GM23248 (cell line): ENCODE data around the gene CTDNEP1. TPM values are rescaled to one million over a fixed set of nuclear protein-coding genes. Genes with fewer than 3 reads are reported as not detected.
A peak's percentile ranks its signal among the peaks of the same experiment; 100 is the strongest.

ENCODE experiments used
- DNase-seq: peaks from one replicate; pipeline ENCODE4 v3.0.0-alpha.2; 2015
- H2AFZ ChIP-seq: fragments of 200-600 bp; sonication (generic); 2 replicates; pipeline ENCODE4 v1.6.1; 2016; ENCODE audit warnings: antibody characterized with exemption
- H3F3A ChIP-seq: fragments of 200-600 bp; sonication (generic); 2 replicates; pipeline ENCODE4 v1.6.1; 2016; ENCODE audit warnings: mild to moderate bottlenecking, antibody characterized with exemption, mixed run types; ENCODE audit not compliant: insufficient read depth
- H3K27ac ChIP-seq: fragments of 200-600 bp; sonication (generic); 2 replicates; pipeline ENCODE4 v1.5.1; 2016; ENCODE audit warnings: mild to moderate bottlenecking
- H3K27me3 ChIP-seq: fragments of 200-600 bp; sonication (generic); replicated peaks from 2 replicates; pipeline ENCODE4 v1.6.1; 2016; ENCODE audit warnings: mild to moderate bottlenecking; ENCODE audit not compliant: insufficient read depth
- H3K36me3 ChIP-seq: fragments of 200-600 bp; sonication (generic); 2 replicates; pipeline ENCODE4 v1.6.1; 2016; ENCODE audit warnings: low read depth, mild to moderate bottlenecking
- H3K4me1 ChIP-seq: fragments of 200-600 bp; sonication (generic); 2 replicates; pipeline ENCODE4 v1.6.1; 2016; ENCODE audit warnings: mild to moderate bottlenecking; ENCODE audit not compliant: insufficient read depth
- H3K4me2 ChIP-seq: fragments of 200-600 bp; sonication (generic); one replicate; pipeline ENCODE4 v1.6.1; 2016; ENCODE audit warnings: mild to moderate bottlenecking; ENCODE audit not compliant: unreplicated experiment
- H3K4me3 ChIP-seq: fragments of 200-600 bp; sonication (generic); 2 replicates; pipeline ENCODE4 v1.5.1; 2016; ENCODE audit warnings: mild to moderate bottlenecking
- H3K79me2 ChIP-seq: fragments of 200-600 bp; sonication (generic); 2 replicates; pipeline ENCODE4 v1.6.1; 2016; ENCODE audit warnings: mild to moderate bottlenecking; ENCODE audit not compliant: insufficient read depth
- H3K9ac ChIP-seq: fragments of 200-600 bp; sonication (generic); 2 replicates; pipeline ENCODE4 v1.6.1; 2016; ENCODE audit warnings: mild to moderate bottlenecking
- H3K9me2 ChIP-seq: fragments of 200-600 bp; sonication (generic); 2 replicates; pipeline ENCODE4 v1.6.1; 2016; ENCODE audit warnings: mixed run types, mild to moderate bottlenecking, moderate library complexity; ENCODE audit not compliant: insufficient read depth
- H3K9me3 ChIP-seq: fragments of 200-600 bp; sonication (generic); one replicate; pipeline ENCODE4 v1.6.1; 2017; ENCODE audit warnings: low read depth
- H4K20me1 ChIP-seq: fragments of 200-600 bp; sonication (generic); 2 replicates; pipeline ENCODE4 v1.6.0; 2016; ENCODE audit not compliant: insufficient read depth
- EZH2 ChIP-seq: fragments of 200-600 bp; sonication (generic); IDR thresholded peaks from 2 replicates; pipeline ENCODE4 v1.6.1; 2018; ENCODE audit warnings: antibody characterized with exemption, mild to moderate bottlenecking; ENCODE audit not compliant: insufficient read depth, poor library complexity, severe bottlenecking
- EZH2phosphoT487 ChIP-seq: fragments of 200-600 bp; sonication (generic); IDR thresholded peaks from 2 replicates; pipeline ENCODE4 v1.6.1; 2018; ENCODE audit warnings: antibody characterized with exemption, moderate library complexity, mild to moderate bottlenecking, low read depth; ENCODE audit not compliant: insufficient read depth
- WGBS, 2 experiments: methylation state at CpG; one replicate each; pipeline ENCODE4 v1.1.6; 2015 to 2017; ENCODE audit warnings: low lambda C conversion rate in 2 of 2, low coverage in 1 of 2; ENCODE audit errors: missing lambda C conversion rate in 2 of 2; 5-methylcytosine and 5-hydroxymethylcytosine counted together
- in situ Hi-C: fragments of 300-500 bp; cut with MboI; formaldehyde crosslinking; loops from 2 replicates; pipeline ENCODE4 v1.15.0; 2020
- microRNA counts: library from miRNA; unstranded; fragments of <30 nt; microRNA quantifications from one replicate; lab custom pipeline; 2016
- microRNA-seq: library from miRNA; unstranded; fragments of <30 nt; microRNA quantifications from one replicate; pipeline ENCODE4, GENCODE V29; 2016; ENCODE audit warnings: borderline number of aligned reads
- polyA plus RNA-seq: library from polyadenylated mRNA; unstranded; fragments of >200 nt; fragmentation: Nextera tagmentation; extraction: Ambion mirVana; gene quantifications from 2 replicates; pipeline ENCODE4 v1.2.1, GENCODE V29; 2016
- small RNA-seq: library from RNA; depleted of rRNA; stranded (forward); fragments of <200 nt; gene quantifications from one replicate; pipeline ENCODE3, GENCODE V24; 2014; ENCODE audit warnings: low read depth, low replicate concordance
- total RNA-seq: library from RNA; depleted of rRNA; stranded (reverse); fragments of >200 nt; shearing (Covaris generic); gene quantifications from 2 replicates; pipeline ENCODE4 v1.2.3, GENCODE V29; 2014; rRNA removed

Gene CTDNEP1
- total and polyA plus RNA-seq, 2 experiments from 2014 or later, result 30.0 to 38.9 TPM

DNA sequence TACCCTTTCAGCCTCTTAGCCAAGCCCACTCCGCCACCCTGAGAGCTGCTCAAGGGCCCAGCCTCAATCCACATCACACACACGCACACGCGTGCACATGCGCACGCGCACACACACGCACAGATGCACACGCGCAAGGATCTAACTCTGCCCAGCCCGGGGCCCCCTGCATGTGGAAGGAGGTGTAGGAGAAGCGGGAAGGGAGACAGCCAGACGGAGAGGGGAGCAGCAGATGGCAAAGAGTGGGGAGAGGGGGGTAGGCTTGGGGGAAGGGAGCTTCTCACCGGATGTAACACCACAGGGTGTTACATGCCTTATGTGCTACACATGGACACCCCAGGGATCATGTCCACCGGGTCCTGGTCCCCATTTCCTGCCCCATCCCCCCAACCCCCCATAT, 47.2 kb downstream of the CTDNEP1 start:
- peak overlapping the region; percentile 74 for H3K9ac ChIP-seq
- H2AFZ ChIP-seq, result no peak overlapping the region; the same call in 1 of the 2 replicates
- peaks cover 18% of the 10 kb centered on the region for H3K36me3 ChIP-seq

DNA sequence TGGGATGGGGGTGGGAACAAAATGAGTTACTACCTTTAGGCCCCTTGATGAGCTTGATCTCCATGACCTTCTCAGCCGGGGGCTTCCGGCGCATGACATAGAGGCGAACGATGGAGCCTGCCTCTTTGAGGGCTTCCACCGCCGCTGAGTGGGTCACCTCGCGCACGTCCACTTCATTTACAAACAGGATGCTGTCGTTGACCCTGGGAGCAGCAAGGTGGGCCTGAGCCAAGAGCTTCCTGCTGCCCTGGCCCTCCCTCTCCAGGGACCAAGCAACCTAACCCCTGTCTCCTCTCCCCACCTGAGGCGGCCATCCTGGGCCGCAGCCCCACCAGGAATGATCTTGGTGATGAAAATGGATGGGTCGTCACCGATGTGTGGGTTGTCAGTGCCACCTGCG, 48.1 kb downstream of the CTDNEP1 start:
- in situ Hi-C loops, result no loop called here
- H3K79me2 ChIP-seq, result peaks cover 39% of the 10 kb centered on the region

More for the DNA sequence above, 47.2 kb downstream of the CTDNEP1 start:
- Histone ChIP-seq H3K9me2 (no peaks in the 10 kb centered on the region), H3K9me3 (no peaks in the 10 kb centered on the region), H3K27ac (no peak overlapping the region), H3K4me2 (no peak overlapping the region), H3K79me2 (peaks cover 48% of the 10 kb centered on the region), H3F3A (peaks cover 3% of the 10 kb centered on the region; the same call in 1 of the 2 replicates), H3K27me3 (no peaks in the 10 kb centered on the region), H3K4me3 (peak overlapping the region; percentile 70; the same call in 1 of the 2 replicates), H4K20me1 (no peaks in the 10 kb centered on the region; the same call in 1 of the 2 replicates), H3K4me1 (peaks cover 15% of the 10 kb centered on the region)
- in situ Hi-C loops, result no loop called here
- 58 to 59% methylated on average over 14 to 15 of the region's 15 CpGs for WGBS, 2 experiments
- no peak for DNase-seq
- TF ChIP-seq EZH2 (no peak), EZH2phosphoT487 (no peak)

DNA sequence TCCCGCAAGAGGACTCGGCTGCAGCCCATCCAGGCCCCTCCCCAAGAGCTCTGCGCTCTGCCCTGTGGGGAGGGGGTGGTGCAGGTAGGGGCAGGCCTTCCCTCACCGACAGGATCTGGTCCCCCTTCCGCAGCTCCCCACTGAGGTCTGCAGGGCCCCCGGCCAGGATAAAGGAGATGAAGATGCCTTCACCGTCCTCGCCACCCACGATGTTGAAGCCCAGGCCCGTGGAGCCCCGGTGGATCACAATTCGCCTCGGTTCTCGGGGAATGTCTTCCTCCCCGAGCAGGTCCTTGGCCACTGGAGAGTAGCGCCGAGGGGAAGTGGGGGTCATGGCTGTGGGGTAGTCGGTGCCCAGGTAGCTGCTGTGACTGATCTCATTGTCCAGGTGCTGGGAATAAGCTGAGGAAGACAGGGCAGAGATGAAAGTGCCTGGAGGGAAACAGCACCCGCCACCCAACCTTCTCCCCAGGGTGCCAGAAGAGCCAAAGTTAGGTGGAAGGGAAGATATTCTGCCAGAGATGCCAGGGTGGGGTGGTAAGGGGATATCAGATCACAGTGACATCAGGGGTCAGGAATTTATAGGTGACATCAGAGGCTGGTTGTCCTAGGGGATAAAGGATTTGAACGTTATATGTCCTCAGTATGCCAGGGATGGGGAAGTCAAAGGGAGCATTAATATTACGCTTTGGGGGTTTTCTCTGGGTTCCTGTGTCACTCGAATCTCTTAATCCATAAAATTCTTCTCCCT, 54.7 kb downstream of the CTDNEP1 start:
- Histone ChIP-seq H2AFZ (no peak overlapping the region), H3K27ac (no peak overlapping the region), H3K4me1 (no peaks in the 10 kb centered on the region), H3K9me2 (no peaks in the 10 kb centered on the region), H4K20me1 (no peaks in the 10 kb centered on the region), H3F3A (no peaks in the 10 kb centered on the region), H3K9ac (no peak overlapping the region), H3K4me3 (no peak overlapping the region), H3K27me3 (no peaks in the 10 kb centered on the region), H3K4me2 (no peak overlapping the region), H3K79me2 (no peaks in the 10 kb centered on the region), H3K9me3 (no peaks in the 10 kb centered on the region), H3K36me3 (peaks cover 15% of the 10 kb centered on the region)
- WGBS, 2 experiments, result 91% methylated on average over 22 of the region's 22 CpGs
- no peak for DNase-seq
- in situ Hi-C loops, result no loop called here
- TF ChIP-seq EZH2phosphoT487 (no peak), EZH2 (no peak)

More for the DNA sequence above, 48.1 kb downstream of the CTDNEP1 start:
- no peak for DNase-seq
- no peaks in the 10 kb centered on the region for H4K20me1 ChIP-seq
- no peak overlapping the region for H3K27ac ChIP-seq
- H3K4me3 ChIP-seq, result no peak overlapping the region
- peaks cover 3% of the 10 kb centered on the region; the same call in 1 of the 2 replicates for H3F3A ChIP-seq
- H3K9me2 ChIP-seq, result no peaks in the 10 kb centered on the region
- H3K9me3 ChIP-seq, result no peaks in the 10 kb centered on the region
- WGBS, 2 experiments, result 91 to 95% methylated on average over 13 to 16 of the region's 16 CpGs
- no peak overlapping the region for H3K4me2 ChIP-seq
- H3K4me1 ChIP-seq, result peaks cover 15% of the 10 kb centered on the region
- H3K27me3 ChIP-seq, result no peaks in the 10 kb centered on the region
- peaks cover 18% of the 10 kb centered on the region for H3K36me3 ChIP-seq
- H3K9ac ChIP-seq, result no peak overlapping the region
- TF ChIP-seq EZH2phosphoT487 (no peak), EZH2 (no peak)
- no peak overlapping the region for H2AFZ ChIP-seq

GRCh38 chr17:7195971-7196370, 55.6 kb downstream of the CTDNEP1 start:
- H3K27ac ChIP-seq, result no peak overlapping the region
- no peaks in the 10 kb centered on the region for H3K27me3 ChIP-seq
- no peak for DNase-seq
- in situ Hi-C loops, result no loop called here
- H3K9me2 ChIP-seq, result no peaks in the 10 kb centered on the region
- no peaks in the 10 kb centered on the region for H4K20me1 ChIP-seq
- H3K9ac ChIP-seq, result no peak overlapping the region
- TF ChIP-seq EZH2 (no peak), EZH2phosphoT487 (no peak)
- H3K4me3 ChIP-seq, result no peak overlapping the region
- WGBS, 2 experiments, result 96 to 98% methylated on average over 12 of the region's 12 CpGs
- no peaks in the 10 kb centered on the region for H3K4me1 ChIP-seq
- H2AFZ ChIP-seq, result no peak overlapping the region
- no peaks in the 10 kb centered on the region for H3F3A ChIP-seq
- no peaks in the 10 kb centered on the region for H3K9me3 ChIP-seq
- no peaks in the 10 kb centered on the region for H3K79me2 ChIP-seq
- peaks cover 8% of the 10 kb centered on the region; the same call in 1 of the 2 replicates for H3K36me3 ChIP-seq
- H3K4me2 ChIP-seq, result no peak overlapping the region

MicroRNAs within 50 kb of the gene (microRNA counts, 767-probe panel; counts per million panel counts)
- microRNA hsa-miR-324-3p (lab: Ali Mortazavi, UCI) (447 counts per million, percentile 86 among the panel's probes with 10 or more counts), microRNA hsa-miR-324-5p (lab: Ali Mortazavi, UCI) (447 counts per million, percentile 86 among the panel's probes with 10 or more counts)

Small RNA genes lying within 50 kb of the gene (microRNA-seq; reads per million reads assigned to microRNA genes)
- 3,371 reads per million, percentile 87 among the genes with 10 or more reads in this experiment for gene MIR324

Small RNA genes lying within 50 kb of the gene (small RNA-seq; reads per million reads assigned to genes)
- 0.25 reads per million for gene MIR324
- not detected for gene RF00019

Other genes starting within 250 kb of the CTDNEP1 start
Only the 30 nearest of the 35 such genes appear.
- 0.25 TPM in 1 of 2 replicates, not detected in the other for gene SLC16A13, start 215.7 kb downstream of the CTDNEP1 start, total RNA-seq
- gene SLC16A13, start 215.7 kb downstream of the CTDNEP1 start, polyA plus RNA-seq, result 0.87 and 1.1 TPM in 2 replicates
- not detected in 2 replicates for gene SLC16A11, start 207.6 kb downstream of the CTDNEP1 start, total RNA-seq
- gene SLC16A11, start 207.6 kb downstream of the CTDNEP1 start, polyA plus RNA-seq, result 0.30 TPM in 1 of 2 replicates, not detected in the other
- not detected in 2 replicates for gene CLEC10A, start 171.5 kb downstream of the CTDNEP1 start, total RNA-seq
- gene CLEC10A, start 171.5 kb downstream of the CTDNEP1 start, polyA plus RNA-seq, result not detected in 2 replicates
- not detected in 2 replicates for gene ASGR2, start 136.9 kb downstream of the CTDNEP1 start, total RNA-seq
- not detected in 2 replicates for gene ASGR2, start 136.9 kb downstream of the CTDNEP1 start, polyA plus RNA-seq
- 0.97 TPM in 1 of 2 replicates, not detected in the other for gene ASGR1, start 72.4 kb downstream of the CTDNEP1 start, total RNA-seq
- gene ASGR1, start 72.4 kb downstream of the CTDNEP1 start, polyA plus RNA-seq, result 0.63 and 0.75 TPM in 2 replicates
- gene DLG4, start 31.9 kb downstream of the CTDNEP1 start, total RNA-seq, result 13.1 and 23.8 TPM in 2 replicates
- 1.3 and 1.9 TPM in 2 replicates for gene DLG4, start 31.9 kb downstream of the CTDNEP1 start, polyA plus RNA-seq
- gene ACADVL, start 31.8 kb downstream of the CTDNEP1 start, total RNA-seq, result 453 and 600 TPM in 2 replicates
- 386 and 441 TPM in 2 replicates for gene ACADVL, start 31.8 kb downstream of the CTDNEP1 start, polyA plus RNA-seq
- gene DVL2, start 17.2 kb downstream of the CTDNEP1 start, total RNA-seq, result 41.2 and 45.8 TPM in 2 replicates
- gene DVL2, start 17.2 kb downstream of the CTDNEP1 start, polyA plus RNA-seq, result 18.9 and 19.5 TPM in 2 replicates
- 32.0 and 42.6 TPM in 2 replicates for gene PHF23, start 12.3 kb downstream of the CTDNEP1 start, total RNA-seq
- 40.7 and 45.6 TPM in 2 replicates for gene PHF23, start 12.3 kb downstream of the CTDNEP1 start, polyA plus RNA-seq
- 152 and 355 TPM in 2 replicates for gene GABARAP, start 9.3 kb downstream of the CTDNEP1 start, total RNA-seq
- 845 and 847 TPM in 2 replicates for gene GABARAP, start 9.3 kb downstream of the CTDNEP1 start, polyA plus RNA-seq
- 25.9 and 32.9 TPM in 2 replicates for gene ELP5, start 481 bp upstream of the CTDNEP1 start, total RNA-seq
- 34.8 and 34.9 TPM in 2 replicates for gene ELP5, start 481 bp upstream of the CTDNEP1 start, polyA plus RNA-seq
- 4.5 and 5.4 TPM in 2 replicates for gene CLDN7, start 10.7 kb upstream of the CTDNEP1 start, total RNA-seq
- gene CLDN7, start 10.7 kb upstream of the CTDNEP1 start, polyA plus RNA-seq, result 1.7 and 2.3 TPM in 2 replicates
- not detected in 2 replicates for gene SLC2A4, start 30.0 kb upstream of the CTDNEP1 start, total RNA-seq
- 0.08 TPM in 1 of 2 replicates, not detected in the other for gene SLC2A4, start 30.0 kb upstream of the CTDNEP1 start, polyA plus RNA-seq
- gene YBX2, start 42.9 kb upstream of the CTDNEP1 start, total RNA-seq, result 0.22 TPM in 1 of 2 replicates, not detected in the other
- gene YBX2, start 42.9 kb upstream of the CTDNEP1 start, polyA plus RNA-seq, result not detected in 2 replicates
- 869 and 956 TPM in 2 replicates for gene EIF5A, start 55.9 kb upstream of the CTDNEP1 start, total RNA-seq
- 998 and 1,047 TPM in 2 replicates for gene EIF5A, start 55.9 kb upstream of the CTDNEP1 start, polyA plus RNA-seq
- gene GPS2, start 63.6 kb upstream of the CTDNEP1 start, total RNA-seq, result 50.1 and 81.3 TPM in 2 replicates
- 53.8 and 59.4 TPM in 2 replicates for gene GPS2, start 63.6 kb upstream of the CTDNEP1 start, polyA plus RNA-seq
- 12.8 and 20.1 TPM in 2 replicates for gene NEURL4, start 77.6 kb upstream of the CTDNEP1 start, total RNA-seq
- 2.0 and 2.1 TPM in 2 replicates for gene NEURL4, start 77.6 kb upstream of the CTDNEP1 start, polyA plus RNA-seq
- gene ACAP1, start 84.8 kb upstream of the CTDNEP1 start, total RNA-seq, result 0.89 and 4.4 TPM in 2 replicates
- gene ACAP1, start 84.8 kb upstream of the CTDNEP1 start, polyA plus RNA-seq, result 15.6 and 15.7 TPM in 2 replicates
- gene KCTD11, start 100.4 kb upstream of the CTDNEP1 start, total RNA-seq, result 24.9 and 27.2 TPM in 2 replicates
- gene KCTD11, start 100.4 kb upstream of the CTDNEP1 start, polyA plus RNA-seq, result 15.5 and 16.2 TPM in 2 replicates
- not detected in 2 replicates for gene TMEM95, start 103.4 kb upstream of the CTDNEP1 start, total RNA-seq
- gene TMEM95, start 103.4 kb upstream of the CTDNEP1 start, polyA plus RNA-seq, result not detected in 2 replicates
- gene TNK1, start 129.4 kb upstream of the CTDNEP1 start, total RNA-seq, result 0.43 and 2.7 TPM in 2 replicates
- 1.1 and 1.2 TPM in 2 replicates for gene TNK1, start 129.4 kb upstream of the CTDNEP1 start, polyA plus RNA-seq
- gene PLSCR3, start 142.8 kb upstream of the CTDNEP1 start, total RNA-seq, result 72.8 and 73.9 TPM in 2 replicates
- gene PLSCR3, start 142.8 kb upstream of the CTDNEP1 start, polyA plus RNA-seq, result 136 and 153 TPM in 2 replicates
- gene TMEM256, start 152.4 kb upstream of the CTDNEP1 start, total RNA-seq, result 18.0 and 59.3 TPM in 2 replicates
- gene TMEM256, start 152.4 kb upstream of the CTDNEP1 start, polyA plus RNA-seq, result 40.1 and 44.2 TPM in 2 replicates
- gene NLGN2, start 156.1 kb upstream of the CTDNEP1 start, total RNA-seq, result 8.0 and 9.5 TPM in 2 replicates
- 3.3 and 3.5 TPM in 2 replicates for gene NLGN2, start 156.1 kb upstream of the CTDNEP1 start, polyA plus RNA-seq
- not detected in 2 replicates for gene SPEM1, start 168.6 kb upstream of the CTDNEP1 start, total RNA-seq
- not detected in 2 replicates for gene SPEM1, start 168.6 kb upstream of the CTDNEP1 start, polyA plus RNA-seq
- gene SPEM2, start 173.9 kb upstream of the CTDNEP1 start, total RNA-seq, result not detected in 2 replicates
- not detected in 2 replicates for gene SPEM2, start 173.9 kb upstream of the CTDNEP1 start, polyA plus RNA-seq
- not detected in 2 replicates for gene SPEM3, start 177.1 kb upstream of the CTDNEP1 start, total RNA-seq
- not detected in 2 replicates for gene SPEM3, start 177.1 kb upstream of the CTDNEP1 start, polyA plus RNA-seq
- 3.2 and 7.7 TPM in 2 replicates for gene TMEM102, start 183.7 kb upstream of the CTDNEP1 start, total RNA-seq
- 3.4 and 4.3 TPM in 2 replicates for gene TMEM102, start 183.7 kb upstream of the CTDNEP1 start, polyA plus RNA-seq
- gene FGF11, start 187.8 kb upstream of the CTDNEP1 start, total RNA-seq, result not detected in 2 replicates
- 0.22 and 0.36 TPM in 2 replicates for gene FGF11, start 187.8 kb upstream of the CTDNEP1 start, polyA plus RNA-seq
- gene CHRNB1, start 193.3 kb upstream of the CTDNEP1 start, total RNA-seq, result 3.9 and 4.9 TPM in 2 replicates
- gene CHRNB1, start 193.3 kb upstream of the CTDNEP1 start, polyA plus RNA-seq, result 3.5 and 4.2 TPM in 2 replicates